NCI-H2227 treated with DMSO at 0.1 percent for 48 hours (cell line): ENCODE measurements around the gene SH2B2.

Experiments
- DNase-seq: peaks from one replicate; lab custom pipeline; 2025; lab: John Stamatoyannopoulos, UW

Gene SH2B2

GRCh38 chr7:102286237-102287110, at the start of gene SH2B2:
TSS of gene SH2B2 (plus strand) at chr7:102286868. CDS start at chr7:102300551, 13,683 bp downstream.
- DNase-seq: peak; percentile 39

GRCh38 chr7:102239206-102239820, 47.4 kb upstream of the SH2B2 start:
- DNase-seq: no peak

GRCh38 chr7:102241431-102241830, 45.2 kb upstream of the SH2B2 start:
- no peak for DNase-seq

GRCh38 chr7:102244601-102245000, 42.1 kb upstream of the SH2B2 start:
- DNase-seq: no peak

GRCh38 chr7:102248081-102248455, 38.6 kb upstream of the SH2B2 start:
- DNase-seq: no peak

GRCh38 chr7:102248456-102249395, 37.9 kb upstream of the SH2B2 start:
- no peak for DNase-seq

GRCh38 chr7:102251531-102252365, 34.9 kb upstream of the SH2B2 start:
- no peak for DNase-seq

- DNase-seq: no peak
Measured at GRCh38 chr7:102252366-102252982, 34.2 kb upstream of the SH2B2 start.

GRCh38 chr7:102253066-102253972, 33.3 kb upstream of the SH2B2 start:
- no peak for DNase-seq

GRCh38 chr7:102253973-102254370, 32.7 kb upstream of the SH2B2 start:
- DNase-seq: no peak

- DNase-seq: no peak
Measured at GRCh38 chr7:102254521-102254920, 32.1 kb upstream of the SH2B2 start.

GRCh38 chr7:102255501-102255900, 31.2 kb upstream of the SH2B2 start:
- DNase-seq: no peak

GRCh38 chr7:102255916-102256315, 30.8 kb upstream of the SH2B2 start:
- no peak for DNase-seq

GRCh38 chr7:102258073-102258748, 28.5 kb upstream of the SH2B2 start:
- DNase-seq: no peak

- no peak for DNase-seq
Measured at GRCh38 chr7:102258749-102259107, 27.9 kb upstream of the SH2B2 start.

- DNase-seq: peak; percentile 9
Measured at GRCh38 chr7:102260856-102261255, 25.8 kb upstream of the SH2B2 start.

- DNase-seq: no peak
Measured at GRCh38 chr7:102261451-102261850, 25.2 kb upstream of the SH2B2 start.

- no peak for DNase-seq
Measured at GRCh38 chr7:102262546-102262945, 24.1 kb upstream of the SH2B2 start.

GRCh38 chr7:102264367-102264891, 22.2 kb upstream of the SH2B2 start:
- no peak for DNase-seq
